Transverse colon (tissue), 4 donors: ENCODE data around the gene SH2D7. TPM values are rescaled to one million over a fixed set of nuclear protein-coding genes. Genes with fewer than 3 reads are reported as not detected.

Source experiments
- DNase-seq: peaks from one replicate; pipeline ENCODE4 v3.0.0-alpha.2; 2019
- H3K27ac ChIP-seq, 4 donors: fragments of 200-600 bp; sonication (generic); 2 replicates each; pipeline ENCODE4 v1.5.1; 2016 to 2018; ENCODE audit warnings: inconsistent platforms in 4 of 4
- H3K27me3 ChIP-seq: fragments of 200-600 bp; sonication (generic); 2 replicates; pipeline ENCODE4 v1.5.1; 2017; ENCODE audit warnings: inconsistent platforms
- H3K36me3 ChIP-seq, 4 donors: fragments of 200-600 bp; sonication (generic); 2 replicates each; pipeline ENCODE4 v1.5.1; 2017 to 2019; ENCODE audit warnings: inconsistent platforms in 4 of 4
- H3K4me1 ChIP-seq, 4 donors: fragments of 200-600 bp; sonication (generic); 2 replicates each; pipeline ENCODE4 v1.5.1; 2017 to 2020; ENCODE audit warnings: inconsistent platforms in 4 of 4
- H3K4me3 ChIP-seq, 4 donors: fragments of 200-600 bp; sonication (generic); 1 replicate in 1 of 4; 2 replicates in 3 of 4; pipeline versions ENCODE4 v1.5.1 to v1.6.1; 2017 to 2019; ENCODE audit warnings: inconsistent platforms in 4 of 4
- H3K9me3 ChIP-seq, 2 donors: fragments of 200-600 bp; sonication (generic); 2 replicates each; pipeline ENCODE4 v1.5.1; 2017 to 2019; ENCODE audit warnings: inconsistent platforms in 2 of 2
- CTCF ChIP-seq, 5 experiments: fragments of 200-600 bp in 3 of 5; fragments of 450-650 bp in 2 of 5; sonication (generic) in 3 of 5; IDR thresholded peaks; 1 replicate in 2 of 5; 2 replicates in 3 of 5; pipeline ENCODE4 v1.5.1; 2016 to 2017; ENCODE audit warnings: antibody characterized with exemption in 5 of 5, inconsistent platforms in 3 of 5, mild to moderate bottlenecking in 2 of 5, moderate library complexity in 1 of 5
- EP300 ChIP-seq: sonication (generic); formaldehyde crosslinking; IDR thresholded peaks from one replicate; pipeline ENCODE4 v1.6.1; 2017; ENCODE audit warnings: antibody characterized with exemption, low read depth
- POLR2A ChIP-seq: fragments of 450-650 bp; IDR thresholded peaks from one replicate; pipeline ENCODE4 v1.6.1; 2016; ENCODE audit warnings: antibody characterized with exemption, mild to moderate bottlenecking, moderate library complexity
- POLR2AphosphoS5 ChIP-seq, 3 donors: sonication (generic); formaldehyde crosslinking; IDR thresholded peaks; one replicate each; pipeline ENCODE4 v1.6.1; 2016; ENCODE audit warnings: antibody characterized with exemption in 3 of 3
- WGBS, 2 donors: methylation state at CpG; one replicate each; pipeline ENCODE4 v1.1.5; 2018; ENCODE audit warnings: low coverage in 1 of 2; 5-methylcytosine and 5-hydroxymethylcytosine counted together
- in situ Hi-C, 4 donors: fragments of 200-750 bp; cut with MboI; loops; one replicate each; pipeline versions ENCODE4 v1.15.0 to v1.15.1; 2017; ENCODE audit warnings: low sequenced_read_pairs in 3 of 4, low pct_ligation_motif_present in 1 of 4, low pct_unique_long_range_greater_than_20kb in 1 of 4
- intact Hi-C: fragments of 100-400 bp; cut with DNase I; formaldehyde crosslinking; loops from one replicate; pipeline ENCODE4 v1.15.1; 2023; ENCODE audit warnings: low total_unique reads
- total RNA-seq, 4 donors: library from RNA; depleted of rRNA; stranded (reverse); fragments of >200 nt; gene quantifications; one replicate each; pipeline ENCODE4 v1.1.0, GENCODE V29; 2016

Gene SH2D7
- total RNA-seq, 4 donors from 2014 or later: 6.0 to 9.7 (median 9.3) TPM; not detected in 1

GRCh38 chr15:78110096-78110495 is 17.7 kb downstream of the SH2D7 start:
- DNase-seq: peak; percentile 4
- H3K4me1 ChIP-seq: peaks cover 0 to 6% (median 3%) of the 10 kb centered on the region in 4 donors
- no peaks in the 10 kb centered on the region for H3K27me3 ChIP-seq
- no peaks in the 10 kb centered on the region for H3K36me3 ChIP-seq
- intact Hi-C loops: loop anchor here (5.0 kb wide), 1 partner anchor 132 kb away; no protein-coding TSS in a partner anchor
- in situ Hi-C loops: loop anchor here (5.0 to 25.0 kb wide), 4 partner anchors 85 to 127 kb away; partner anchors contain the start of gene ACSBG1 (in 1 of the 4)
- no peaks in the 10 kb centered on the region for H3K9me3 ChIP-seq
- no peak overlapping the region for H3K4me3 ChIP-seq
- TF ChIP-seq POLR2A (no peak), CTCF (IDR thresholded peaks at IDR 0.05) (no peak), EP300 (no peak), POLR2AphosphoS5 (IDR thresholded peaks at IDR 0.05) (no peak)
- WGBS, 2 donors: 87% methylated on average over 6 of the region's 6 CpGs; no CpG with 5 or more reads in 1 of the 2 donors
- H3K27ac ChIP-seq: no peak overlapping the region

- Histone ChIP-seq H3K4me1 (peaks cover 0 to 6% (median 1%) of the 10 kb centered on the region in 4 donors), H3K27me3 (no peaks in the 10 kb centered on the region), H3K27ac (no peak overlapping the region), H3K9me3 (no peaks in the 10 kb centered on the region), H3K36me3 (no peaks in the 10 kb centered on the region), H3K4me3 (no peak overlapping the region)
- intact Hi-C loops: loop anchor here (5.0 kb wide), 1 partner anchor 131 kb away; no protein-coding TSS in a partner anchor
- 90% methylated on average over 10 of the region's 10 CpGs; no CpG with 5 or more reads in 1 of the 2 donors for WGBS, 2 donors
- TF ChIP-seq POLR2AphosphoS5 (IDR thresholded peaks at IDR 0.05): no peak
- no peak for TF ChIP-seq EP300
- TF ChIP-seq CTCF (IDR thresholded peaks at IDR 0.05): no peak
- TF ChIP-seq POLR2A: no peak
- peak; percentile 5 for DNase-seq
- in situ Hi-C loops: loop anchor here (5.0 to 25.0 kb wide), 4 partner anchors 84 to 126 kb away; partner anchors contain the start of gene ACSBG1 (in 1 of the 4)
Measured at GRCh38 chr15:78110916-78111475, 18.6 kb downstream of the SH2D7 start.

GRCh38 chr15:78111788-78112187 is 19.4 kb downstream of the SH2D7 start:
- H3K4me3 ChIP-seq: no peak overlapping the region
- no peaks in the 10 kb centered on the region for H3K27me3 ChIP-seq
- intact Hi-C loops: loop anchor here (5.0 kb wide), 1 partner anchor 131 kb away; no protein-coding TSS in a partner anchor
- H3K36me3 ChIP-seq: no peaks in the 10 kb centered on the region
- no peak for DNase-seq
- no peak overlapping the region for H3K27ac ChIP-seq
- no peaks in the 10 kb centered on the region for H3K9me3 ChIP-seq
- WGBS, 2 donors: 91% methylated on average over 3 of the region's 3 CpGs; no CpG with 5 or more reads in 1 of the 2 donors
- peaks cover 0 to 6% (median 1%) of the 10 kb centered on the region in 4 donors for H3K4me1 ChIP-seq
- TF ChIP-seq CTCF (IDR thresholded peaks at IDR 0.05): no peak
- no peak for TF ChIP-seq POLR2AphosphoS5 (IDR thresholded peaks at IDR 0.05)
- TF ChIP-seq EP300: no peak
- TF ChIP-seq POLR2A: no peak
- in situ Hi-C loops: loop anchor here (5.0 to 25.0 kb wide), 4 partner anchors 83 to 126 kb away; partner anchors contain the start of gene ACSBG1 (in 1 of the 4)

- Histone ChIP-seq H3K9me3 (no peaks in the 10 kb centered on the region), H3K27ac (no peak overlapping the region), H3K4me3 (no peak overlapping the region), H3K36me3 (no peaks in the 10 kb centered on the region), H3K4me1 (peaks cover 0 to 6% (median 1%) of the 10 kb centered on the region in 4 donors), H3K27me3 (no peaks in the 10 kb centered on the region)
- intact Hi-C loops: loop anchor here (5.0 kb wide), 1 partner anchor 130 kb away; no protein-coding TSS in a partner anchor
- TF ChIP-seq CTCF (IDR thresholded peaks at IDR 0.05): no peak
- TF ChIP-seq POLR2A: no peak
- no peak for TF ChIP-seq EP300
- no peak for TF ChIP-seq POLR2AphosphoS5 (IDR thresholded peaks at IDR 0.05)
- DNase-seq: no peak
- 77% methylated on average over 3 of the region's 3 CpGs; no CpG with 5 or more reads in 1 of the 2 donors for WGBS, 2 donors
- in situ Hi-C loops: loop anchor here (5.0 to 25.0 kb wide), 4 partner anchors 82 to 125 kb away; partner anchors contain the start of gene ACSBG1 (in 1 of the 4)
Measured at GRCh38 chr15:78112551-78112950, 20.2 kb downstream of the SH2D7 start.
